A673 (cell line): ENCODE data around the gene ARF6.

Experiments used
- EZH2 ChIP-seq: fragments of 200-600 bp; sonication (generic); IDR thresholded peaks from 2 replicates; pipeline ENCODE4 v1.6.1; 2017; ENCODE audit warnings: borderline replicate concordance, low read depth, mild to moderate bottlenecking, mixed read lengths, antibody characterized with exemption, low read length; ENCODE audit not compliant: poor library complexity, severe bottlenecking
- TF ChIP-seq, protein P1 (sequence below): fragments of 300-800, 200-600 bp; sonication (generic); conservative IDR thresholded peaks from 2 replicates; pipeline ENCODE4 v1.5.1; 2017; ENCODE audit warnings: low read depth, mild to moderate bottlenecking, antibody characterized with exemption, low read length, moderate library complexity, mixed read lengths

- TF ChIP-seq, protein P1, sequence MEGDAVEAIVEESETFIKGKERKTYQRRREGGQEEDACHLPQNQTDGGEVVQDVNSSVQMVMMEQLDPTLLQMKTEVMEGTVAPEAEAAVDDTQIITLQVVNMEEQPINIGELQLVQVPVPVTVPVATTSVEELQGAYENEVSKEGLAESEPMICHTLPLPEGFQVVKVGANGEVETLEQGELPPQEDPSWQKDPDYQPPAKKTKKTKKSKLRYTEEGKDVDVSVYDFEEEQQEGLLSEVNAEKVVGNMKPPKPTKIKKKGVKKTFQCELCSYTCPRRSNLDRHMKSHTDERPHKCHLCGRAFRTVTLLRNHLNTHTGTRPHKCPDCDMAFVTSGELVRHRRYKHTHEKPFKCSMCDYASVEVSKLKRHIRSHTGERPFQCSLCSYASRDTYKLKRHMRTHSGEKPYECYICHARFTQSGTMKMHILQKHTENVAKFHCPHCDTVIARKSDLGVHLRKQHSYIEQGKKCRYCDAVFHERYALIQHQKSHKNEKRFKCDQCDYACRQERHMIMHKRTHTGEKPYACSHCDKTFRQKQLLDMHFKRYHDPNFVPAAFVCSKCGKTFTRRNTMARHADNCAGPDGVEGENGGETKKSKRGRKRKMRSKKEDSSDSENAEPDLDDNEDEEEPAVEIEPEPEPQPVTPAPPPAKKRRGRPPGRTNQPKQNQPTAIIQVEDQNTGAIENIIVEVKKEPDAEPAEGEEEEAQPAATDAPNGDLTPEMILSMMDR: no peak
- no peak for TF ChIP-seq EZH2
Observed at GRCh38 chr14:49881350-49882001, 11.4 kb upstream of the ARF6 start.
